Dermis blood vessel endothelial cell (primary cell): ENCODE results near the gene GDF3. TPM values are rescaled to one million over a fixed set of nuclear protein-coding genes. Genes with fewer than 3 reads are reported as not detected.

ENCODE experiments used
- DNase-seq: peaks from one replicate; pipeline ENCODE4 v3.0.0; 2010
- total RNA-seq: library from RNA; depleted of rRNA; stranded (reverse); fragments of >200 nt; gene quantifications from 2 replicates; pipeline ENCODE4 v1.2.3, GENCODE V29; 2014

The GDF3 gene
- total RNA-seq, 1 donor from 2014 or later = 2.2 TPM

DNA sequence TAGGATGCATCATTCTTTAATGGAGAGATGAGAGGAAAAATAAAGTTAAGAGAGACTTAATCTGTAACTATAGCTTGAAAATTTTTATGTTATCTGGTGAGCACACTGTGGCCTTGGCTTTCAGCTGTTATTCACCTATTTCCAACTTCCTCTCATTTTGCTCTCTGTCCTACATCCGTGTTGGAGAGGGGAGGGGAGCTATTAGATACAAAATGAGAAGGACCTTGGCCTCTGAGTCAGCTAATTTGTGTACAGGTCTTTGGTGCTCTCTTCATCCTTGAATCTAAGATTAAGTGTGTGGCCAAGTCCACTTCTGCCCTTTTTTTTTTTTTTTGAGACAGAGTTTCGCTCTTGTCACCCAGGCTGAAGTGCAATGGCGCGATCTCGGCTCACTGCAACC, 29.0 kb downstream of the GDF3 start:
- no peak for DNase-seq

- no peak for DNase-seq
These were observed 33.8 kb downstream of the GDF3 start for GRCh38 chr12:7661741-7662140.

GRCh38 chr12:7656121-7656520, 39.5 kb downstream of the GDF3 start:
- DNase-seq = no peak

GRCh38 chr12:7650091-7650490, 45.5 kb downstream of the GDF3 start:
- no peak for DNase-seq

DNA sequence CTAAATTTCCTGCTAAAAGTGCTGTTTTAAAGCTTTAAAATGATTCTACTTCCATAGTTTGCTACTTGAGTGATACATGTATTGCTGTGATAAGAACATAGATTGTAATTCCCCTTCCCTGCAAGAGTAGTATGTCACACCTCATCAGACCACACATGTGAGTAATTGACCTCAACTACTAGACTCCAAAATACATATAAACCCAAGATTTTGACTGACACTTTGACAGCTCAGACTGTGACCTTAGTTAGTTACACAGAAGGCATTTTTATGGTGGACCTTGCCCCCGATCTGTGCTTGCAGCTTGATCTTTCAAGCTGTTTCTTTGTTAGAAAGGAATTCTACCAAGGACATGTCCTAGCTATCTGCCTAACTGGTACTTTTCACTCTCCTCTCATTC, 48.5 kb downstream of the GDF3 start:
- no peak for DNase-seq

DNA sequence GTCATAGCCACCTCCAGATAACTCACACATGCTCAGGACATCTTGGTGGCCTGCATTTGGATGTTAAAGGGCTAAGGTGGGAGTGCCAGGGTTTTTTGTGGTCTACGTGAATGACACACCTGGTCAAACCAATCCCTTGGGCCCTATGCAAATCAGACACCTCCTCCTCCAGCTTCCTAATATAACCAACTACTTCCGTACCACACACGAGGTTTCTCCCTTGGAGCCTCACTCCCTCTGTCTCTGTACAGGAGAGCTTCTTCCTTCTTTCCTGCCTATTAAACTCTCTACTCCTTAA, 49.4 kb downstream of the GDF3 start:
- DNase-seq = no peak

- DNase-seq = peak; percentile 58
These were observed 50.0 kb downstream of the GDF3 start for GRCh38 chr12:7645395-7646177.

DNA sequence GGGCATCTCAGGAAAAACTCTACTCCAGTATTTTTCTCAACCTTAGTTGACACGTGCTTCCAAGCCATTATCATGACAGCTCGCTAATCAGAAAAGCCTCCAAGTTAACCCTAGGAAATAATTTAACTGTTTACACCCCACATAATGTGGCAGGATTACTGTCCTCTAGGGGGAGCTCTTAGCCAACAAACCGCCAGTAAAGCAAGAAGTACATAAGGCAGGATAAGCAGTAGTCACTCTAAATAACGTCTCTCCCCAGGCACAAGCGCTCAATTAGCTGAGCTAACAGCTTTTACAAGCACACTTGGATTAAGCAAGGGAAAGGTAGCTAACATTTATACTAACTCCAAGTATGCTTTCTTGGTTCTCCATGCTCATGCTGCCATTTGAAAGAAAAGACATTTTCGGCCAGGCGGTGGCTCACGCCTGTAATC, 52.7 kb downstream of the GDF3 start:
- peak; percentile 51 for DNase-seq

- DNase-seq = no peak
These were observed 53.3 kb downstream of the GDF3 start for GRCh38 chr12:7642287-7642686.

- peak; percentile 20 for DNase-seq
These were observed 55.2 kb downstream of the GDF3 start for GRCh38 chr12:7640123-7640995.

Other genes with a start within 250 kb of the GDF3 start
- gene CD163, start 192.0 kb downstream of the GDF3 start, total RNA-seq = not detected in 2 replicates
- gene APOBEC1, start 29.9 kb downstream of the GDF3 start, total RNA-seq = not detected in 2 replicates
- gene DPPA3, start 15.7 kb upstream of the GDF3 start, total RNA-seq = not detected in 2 replicates
- not detected in 2 replicates for gene CLEC4C, start 51.6 kb upstream of the GDF3 start, total RNA-seq
- not detected in 2 replicates for gene NANOGNB, start 69.4 kb upstream of the GDF3 start, total RNA-seq
- not detected in 2 replicates for gene NANOG, start 93.6 kb upstream of the GDF3 start, total RNA-seq
- gene SLC2A14, start 177.1 kb upstream of the GDF3 start, total RNA-seq = not detected in 2 replicates
- gene SLC2A3, start 240.4 kb upstream of the GDF3 start, total RNA-seq = 18.7 and 32.5 TPM in 2 replicates